DMS79 (cell line): ENCODE data around the gene ABCG1.

Experiments
- DNase-seq: peaks from one replicate; lab custom pipeline; 2025; lab: John Stamatoyannopoulos, UW

ABCG1 gene

GRCh38 chr21:42271065-42271464, 52.1 kb downstream of the ABCG1 start:
- DNase-seq: no peak

- DNase-seq: no peak
Observed at GRCh38 chr21:42272109-42272962, 53.4 kb downstream of the ABCG1 start.

GRCh38 chr21:42272984-42273600, 54.2 kb downstream of the ABCG1 start:
- no peak for DNase-seq

GRCh38 chr21:42276076-42276475, 57.1 kb downstream of the ABCG1 start:
- no peak for DNase-seq

GRCh38 chr21:42276526-42277154, 57.7 kb downstream of the ABCG1 start:
- DNase-seq: no peak

- DNase-seq: no peak
Observed at GRCh38 chr21:42277593-42277992, 58.7 kb downstream of the ABCG1 start.

- DNase-seq: no peak
Observed at GRCh38 chr21:42278451-42279149, 59.7 kb downstream of the ABCG1 start.

GRCh38 chr21:42279341-42279871, 60.5 kb downstream of the ABCG1 start:
- DNase-seq: no peak

- DNase-seq: no peak
Observed at GRCh38 chr21:42279888-42280287, 60.9 kb downstream of the ABCG1 start.

- no peak for DNase-seq
Observed at GRCh38 chr21:42280356-42281180, 61.6 kb downstream of the ABCG1 start.

GRCh38 chr21:42281181-42281680, 62.3 kb downstream of the ABCG1 start:
- DNase-seq: no peak

GRCh38 chr21:42282021-42282420, 63.1 kb downstream of the ABCG1 start:
- DNase-seq: no peak

- no peak for DNase-seq
Observed at GRCh38 chr21:42282715-42283114, 63.8 kb downstream of the ABCG1 start.

- DNase-seq: no peak
Observed at GRCh38 chr21:42285569-42286245, 66.8 kb downstream of the ABCG1 start.

GRCh38 chr21:42286416-42286815, 67.5 kb downstream of the ABCG1 start:
- no peak for DNase-seq

GRCh38 chr21:42287193-42288083, 68.5 kb downstream of the ABCG1 start:
- DNase-seq: peak; percentile 76

- no peak for DNase-seq
Observed at GRCh38 chr21:42288962-42289361, 70.0 kb downstream of the ABCG1 start.

GRCh38 chr21:42289926-42290325, 71.0 kb downstream of the ABCG1 start:
- no peak for DNase-seq

GRCh38 chr21:42290505-42290904, 71.6 kb downstream of the ABCG1 start:
- DNase-seq: no peak
